Fibroblast of lung (primary cell): Measurements from ENCODE around the gene STARD13. TPM values are rescaled to one million over a fixed set of nuclear protein-coding genes. Genes with fewer than 3 reads are reported as not detected.
A peak's percentile ranks its signal among the peaks of the same experiment; 100 is the strongest.

Experiments
- DNase-seq, 2 donors: peaks; one replicate each; pipeline versions ENCODE4 v3.0.0 to v3.0.0-alpha.2; 2010; ENCODE audit warnings: low read depth in 2 of 2
- H2AFZ ChIP-seq: 2 replicates; pipeline ENCODE4 v1.5.1; 2012; ENCODE audit warnings: low read length, control low read depth, inconsistent platforms
- H3K27ac ChIP-seq: 2 replicates; pipeline ENCODE4 v1.5.1; 2011; ENCODE audit warnings: low read length, control low read depth; ENCODE audit not compliant: insufficient read depth
- H3K27me3 ChIP-seq: 2 replicates; pipeline ENCODE4 v1.5.1; 2011; ENCODE audit warnings: mild to moderate bottlenecking, low read length; ENCODE audit not compliant: control insufficient read depth, insufficient read depth
- H3K36me3 ChIP-seq: 2 replicates; pipeline ENCODE4 v1.5.1; 2011; ENCODE audit warnings: low read length; ENCODE audit not compliant: control insufficient read depth, insufficient read depth
- H3K4me1 ChIP-seq: 2 replicates; pipeline ENCODE4 v1.5.1; 2011; ENCODE audit warnings: low read length; ENCODE audit not compliant: control insufficient read depth, insufficient read depth; ENCODE audit errors: extremely low read depth
- H3K4me2 ChIP-seq: 2 replicates; pipeline ENCODE4 v1.5.1; 2011; ENCODE audit warnings: low read length, control low read depth; ENCODE audit not compliant: insufficient read depth; ENCODE audit errors: extremely low read depth
- H3K4me3 ChIP-seq, 4 experiments: fragments of 200-600 bp in 1 of 4; sonication (generic) in 1 of 4; replicated peaks in 1 of 4; 2 replicates each; pipeline ENCODE4 v1.5.1; 2011 to 2016; ENCODE audit warnings: low read length in 4 of 4, low read depth in 3 of 4, mild to moderate bottlenecking in 3 of 4, control low read depth in 2 of 4, inconsistent platforms in 1 of 4, mixed read lengths in 1 of 4; ENCODE audit not compliant: insufficient read depth in 1 of 4; ENCODE audit errors: control extremely low read depth in 1 of 4
- H3K79me2 ChIP-seq: 2 replicates; pipeline ENCODE4 v1.5.1; 2012; ENCODE audit warnings: mild to moderate bottlenecking, low read length, inconsistent platforms; ENCODE audit not compliant: control insufficient read depth, insufficient read depth
- H3K9ac ChIP-seq: 2 replicates; pipeline ENCODE4 v1.5.1; 2011; ENCODE audit warnings: mild to moderate bottlenecking, low read length, control low read depth; ENCODE audit not compliant: insufficient read depth
- H3K9me3 ChIP-seq: 2 replicates; pipeline ENCODE4 v1.5.1; 2012; ENCODE audit warnings: low read depth, low read length; ENCODE audit not compliant: control insufficient read depth, insufficient read depth
- H4K20me1 ChIP-seq: 2 replicates; pipeline ENCODE4 v1.5.1; 2011; ENCODE audit warnings: low read length; ENCODE audit not compliant: control insufficient read depth, insufficient read depth; ENCODE audit errors: extremely low read depth
- CTCF ChIP-seq, 2 donors: IDR thresholded peaks in 1 of 2; conservative IDR thresholded peaks in 1 of 2; 1 replicate in 1 of 2; 2 replicates in 1 of 2; pipeline ENCODE4 v1.5.1; 2011 to 2012; ENCODE audit warnings: low read length in 2 of 2, control low read depth in 1 of 2, inconsistent platforms in 1 of 2, low read depth in 1 of 2, mild to moderate bottlenecking in 1 of 2
- EZH2 ChIP-seq: IDR thresholded peaks from 2 replicates; pipeline ENCODE4 v1.5.1; 2012; ENCODE audit warnings: low read length, control low read depth, mild to moderate bottlenecking; ENCODE audit errors: missing control alignments
- polyA plus RNA-seq, 2 donors: library from polyadenylated mRNA; depleted of rRNA in 1 of 2; stranded (reverse) in 1 of 2; unstranded in 1 of 2; fragments of >200 nt; gene quantifications; 2 replicates each; pipeline ENCODE4 v1.2.1, GENCODE V29; 2011 to 2012; ENCODE audit warnings: missing spikeins in 1 of 2
- total RNA-seq: library from RNA; depleted of rRNA; stranded (reverse); fragments of >200 nt; gene quantifications from 2 replicates; pipeline ENCODE4 v1.2.1, GENCODE V29; 2014

STARD13 gene
- total and polyA plus RNA-seq, 2 donors (not counting 1 experiment from before 2014, with no cell fraction given), result 25.2 to 44.6 TPM

- H3K27me3 ChIP-seq, result no peaks in the 10 kb centered on the region
- H3K9ac ChIP-seq, result peak overlapping the region; percentile 5
- H3K4me1 ChIP-seq, result peaks cover 46% of the 10 kb centered on the region
- TF ChIP-seq CTCF (conservative IDR thresholded peaks at IDR 0.05 in 1 of 2, IDR thresholded peaks at IDR 0.05 in 1 of 2; ENCODE audit: low read depth in 1 of 2, low read length in 2 of 2) (no peak), EZH2 (no peak)
- no peaks in the 10 kb centered on the region for H3K9me3 ChIP-seq
- no peak overlapping the region for H2AFZ ChIP-seq
- H3K4me2 ChIP-seq, result peak overlapping the region; percentile 74
- peaks cover 15% of the 10 kb centered on the region for H3K36me3 ChIP-seq
- no peaks in the 10 kb centered on the region for H4K20me1 ChIP-seq
- peak overlapping the region in 1 of 4 experiments; percentile 22 for H3K4me3 ChIP-seq
- H3K79me2 ChIP-seq, result peaks cover 15% of the 10 kb centered on the region
- H3K27ac ChIP-seq, result peak overlapping the region; percentile 79
- peak; percentile 95 to 97 for DNase-seq
These were observed 159.6 kb downstream of the STARD13 start for GRCh38 chr13:33125821-33126570.

GRCh38 chr13:33123066-33123859 lies 162.3 kb downstream of the STARD13 start:
- Histone ChIP-seq H3K4me3 (no peak overlapping the region), H3K9ac (no peak overlapping the region), H2AFZ (no peak overlapping the region), H3K27ac (peak overlapping the region; percentile 40), H3K4me2 (no peak overlapping the region), H4K20me1 (no peaks in the 10 kb centered on the region), H3K27me3 (no peaks in the 10 kb centered on the region), H3K36me3 (peaks cover 6% of the 10 kb centered on the region), H3K9me3 (no peaks in the 10 kb centered on the region), H3K79me2 (peaks cover 8% of the 10 kb centered on the region), H3K4me1 (peaks cover 43% of the 10 kb centered on the region)
- TF ChIP-seq CTCF (conservative IDR thresholded peaks at IDR 0.05 in 1 of 2, IDR thresholded peaks at IDR 0.05 in 1 of 2; ENCODE audit: low read depth in 1 of 2, low read length in 2 of 2) (no peak), EZH2 (no peak)
- DNase-seq, result peak; percentile 75 to 79

GRCh38 chr13:33119856-33120543 lies 165.6 kb downstream of the STARD13 start:
- Histone ChIP-seq H3K4me1 (peaks cover 17% of the 10 kb centered on the region), H4K20me1 (no peaks in the 10 kb centered on the region), H3K4me2 (no peak overlapping the region), H3K4me3 (no peak overlapping the region), H3K79me2 (peaks cover 5% of the 10 kb centered on the region), H3K9ac (no peak overlapping the region), H3K27me3 (no peaks in the 10 kb centered on the region), H3K27ac (no peak overlapping the region), H2AFZ (no peak overlapping the region), H3K36me3 (peaks cover 11% of the 10 kb centered on the region), H3K9me3 (no peaks in the 10 kb centered on the region)
- TF ChIP-seq CTCF (conservative IDR thresholded peaks at IDR 0.05 in 1 of 2, IDR thresholded peaks at IDR 0.05 in 1 of 2; ENCODE audit: low read depth in 1 of 2, low read length in 2 of 2), result no peak
- TF ChIP-seq EZH2, result no peak
- DNase-seq, result peak in 1 of 2 donors; percentile 79
